ENCODE results near the gene UNC13A. TPM values are rescaled to one million over a fixed set of nuclear protein-coding genes. Genes with fewer than 3 reads are reported as not detected.

The UNC13A gene
- total RNA-seq, 1 experiment from 2014 or later = 22.2 TPM

- H3K79me2 ChIP-seq (ENCODE audit: insufficient read depth, low read length) = peaks cover 4% of the 10 kb centered on the region; the same call in 1 of the 2 replicates
These were observed 37.4 kb upstream of the UNC13A start for GRCh38 chr19:17725422-17726078.

More at GRCh38 chr19:17725422-17726078, 37.4 kb upstream of the UNC13A start:
- no peaks in the 10 kb centered on the region for H3K4me1 ChIP-seq (ENCODE audit: insufficient read depth, low read length)
- H3K23me2 ChIP-seq (ENCODE audit: insufficient read length, low read depth, low read length, poor library complexity, severe bottlenecking) = no peaks in the 10 kb centered on the region
- no peak overlapping the region for H3K14ac ChIP-seq (ENCODE audit: insufficient read depth, low read length)
- no peak overlapping the region for H3K27ac ChIP-seq (ENCODE audit: insufficient read length, low read depth, low read length)
- no peak overlapping the region for H2AFZ ChIP-seq (ENCODE audit: low read length)
- peaks cover 6% of the 10 kb centered on the region for H3K79me1 ChIP-seq (ENCODE audit: insufficient read depth, low read depth, low read length, poor library complexity, severe bottlenecking)
- no peak overlapping the region for H2BK120ac ChIP-seq (ENCODE audit: low read depth, low read length, poor library complexity, severe bottlenecking)
- peak; percentile 74 for TF ChIP-seq CTCF (conservative IDR thresholded peaks at IDR 0.05)
- peak; percentile 72 for DNase-seq
- H4K91ac ChIP-seq (ENCODE audit: insufficient read length, low read depth, low read length) = no peak overlapping the region
- no peak overlapping the region for H3K4me2 ChIP-seq (ENCODE audit: insufficient read depth, insufficient read length, low read length)
- Mint-ChIP-seq H3K36me3 (ENCODE audit: insufficient read depth in 1 of 3, low read depth in 3 of 3) (peaks cover 35 to 67% (median 60%) of the 10 kb centered on the region in 3 experiments), H3K4me3 (peak overlapping the region in 1 of 2 experiments; percentile 36; a peak in 1 of 5 replicates), H3K27ac (peak overlapping the region in 2 of 3 experiments; percentile 1 to 50; a peak in 1 of 7 replicates), H3K4me1 (peaks cover 11 to 12% of the 10 kb centered on the region in 2 experiments), H3K9me3 (no peaks in the 10 kb centered on the region), H3K27me3 (ENCODE audit: low read depth) (no peaks in the 10 kb centered on the region)
- H3T11ph ChIP-seq (ENCODE audit: low read length) = no peak overlapping the region
- H3K18ac ChIP-seq (ENCODE audit: insufficient read length, low read depth, low read length) = no peak overlapping the region
- H3K9ac ChIP-seq (ENCODE audit: extremely low read depth, insufficient read length, low read length) = no peak overlapping the region
- H2AK5ac ChIP-seq (ENCODE audit: insufficient read length, low read length) = no peak overlapping the region
- H2BK5ac ChIP-seq (ENCODE audit: insufficient read length, low read length) = no peak overlapping the region
- H3K9me3 ChIP-seq (ENCODE audit: control insufficient read depth, low read depth, low read length) = no peaks in the 10 kb centered on the region
- H3K23ac ChIP-seq (ENCODE audit: insufficient read length, low read depth, low read length) = no peak overlapping the region
- no peak overlapping the region for H2BK12ac ChIP-seq (ENCODE audit: insufficient read length, low read depth, low read length)
- no peaks in the 10 kb centered on the region for H4K20me1 ChIP-seq (ENCODE audit: control insufficient read depth, insufficient read depth, insufficient read length)
- H4K8ac ChIP-seq (replicated peaks; ENCODE audit: insufficient read length, low read depth, low read length) = no peak overlapping the region
- no peak overlapping the region for H3K4ac ChIP-seq (ENCODE audit: low read depth, low read length)
- H3K27me3 ChIP-seq (ENCODE audit: insufficient read depth, low read length) = no peaks in the 10 kb centered on the region
- H2BK20ac ChIP-seq (ENCODE audit: low read depth, low read length, poor library complexity, severe bottlenecking) = no peak overlapping the region
- WGBS (ENCODE audit: extremely low coverage, insufficient read length, low lambda C conversion rate) = no CpG with 5 or more reads among the region's 21 CpGs
- H3K56ac ChIP-seq (ENCODE audit: insufficient read length, low read depth, low read length) = no peak overlapping the region
- H2BK15ac ChIP-seq (ENCODE audit: low read depth, low read length) = no peak overlapping the region
- H4K5ac ChIP-seq (ENCODE audit: insufficient read length, low read depth, low read length) = no peak overlapping the region

All from H9 (cell line).